HepG2 (cell line): ENCODE measurements around the gene PLXNA3. TPM values are rescaled to one million over a fixed set of nuclear protein-coding genes. Genes with fewer than 3 reads are reported as not detected.

ENCODE experiments used
- ADNP ChIP-seq: sonication (generic); formaldehyde crosslinking; IDR thresholded peaks from 2 replicates; pipeline ENCODE4 v1.4.0; 2020; ENCODE audit warnings: missing genetic modification reagents
- DRAP1 ChIP-seq: IDR thresholded peaks from 2 replicates; pipeline ENCODE4 v1.6.1; 2016; ENCODE audit warnings: missing genetic modification reagents, missing compliant biosample characterization
- FOXP1 ChIP-seq, 2 experiments: fragments of 450-650 bp in 1 of 2; IDR thresholded peaks; 2 replicates each; pipeline ENCODE4 v1.6.1; 2017 to 2018; ENCODE audit warnings: antibody characterized with exemption in 1 of 2
- HNF4A ChIP-seq: sonication (generic); formaldehyde crosslinking; IDR thresholded peaks from 2 replicates; pipeline ENCODE4 v1.4.0; 2020; ENCODE audit warnings: missing genetic modification reagents
- KLF13 ChIP-seq: sonication (generic); formaldehyde crosslinking; IDR thresholded peaks from 2 replicates; pipeline ENCODE4 v1.4.0; 2020; ENCODE audit warnings: mild to moderate bottlenecking, missing genetic modification reagents
- KLF6 ChIP-seq: IDR thresholded peaks from 2 replicates; pipeline ENCODE4 v1.8.0; 2016; ENCODE audit warnings: missing biosample characterization, missing genetic modification reagents
- KMT2B ChIP-seq: IDR thresholded peaks from 2 replicates; pipeline ENCODE4 v1.6.1; 2016; ENCODE audit warnings: missing genetic modification reagents, missing compliant biosample characterization
- MATR3 ChIP-seq: sonication (generic); formaldehyde crosslinking; IDR thresholded peaks from 2 replicates; pipeline ENCODE4 v1.4.0; 2020; ENCODE audit warnings: missing genetic modification reagents
- MTF2 ChIP-seq: sonication (generic); formaldehyde crosslinking; IDR thresholded peaks from 2 replicates; pipeline ENCODE4 v1.5.0; 2020; ENCODE audit warnings: missing genetic modification reagents, borderline replicate concordance
- NR2F2 ChIP-seq: IDR thresholded peaks from 2 replicates; pipeline ENCODE4 v1.6.1; 2012; ENCODE audit warnings: low read depth, inconsistent platforms, borderline replicate concordance
- POGK ChIP-seq: sonication (generic); formaldehyde crosslinking; conservative IDR thresholded peaks from 2 replicates; pipeline ENCODE4 v1.8.0; 2022; ENCODE audit warnings: mild to moderate bottlenecking, moderate library complexity, missing genetic modification reagents
- POLR2AphosphoS2 ChIP-seq: IDR thresholded peaks from 2 replicates; pipeline ENCODE4 v1.6.1; 2011; ENCODE audit warnings: low read depth, low read length, improper control_type of control experiment
- POLR2G ChIP-seq: fragments of 200-400 bp; formaldehyde crosslinking; IDR thresholded peaks from 2 replicates; pipeline ENCODE4 v1.6.1; 2018; ENCODE audit warnings: mild to moderate bottlenecking, low read depth, low read length, moderate library complexity
- SNAPC4 ChIP-seq: sonication (generic); formaldehyde crosslinking; IDR thresholded peaks from 2 replicates; pipeline ENCODE4 v1.4.0; 2020; ENCODE audit warnings: mild to moderate bottlenecking, missing genetic modification reagents
- ZNF136 ChIP-seq: sonication (generic); formaldehyde crosslinking; IDR thresholded peaks from 2 replicates; pipeline ENCODE4 v1.8.1; 2022; ENCODE audit warnings: low read depth, mild to moderate bottlenecking, moderate library complexity, missing genetic modification reagents
- ZNF17 ChIP-seq: sonication (generic); formaldehyde crosslinking; IDR thresholded peaks from 2 replicates; pipeline ENCODE4 v1.5.0; 2020; ENCODE audit warnings: mild to moderate bottlenecking, missing genetic modification reagents
- ZNF552 ChIP-seq: sonication (generic); formaldehyde crosslinking; IDR thresholded peaks from 2 replicates; pipeline ENCODE4 v1.9.0; 2022; ENCODE audit warnings: missing genetic modification reagents, mild to moderate bottlenecking, borderline replicate concordance
- ZNF577 ChIP-seq: sonication (generic); formaldehyde crosslinking; IDR thresholded peaks from 2 replicates; pipeline ENCODE4 v1.4.0; 2020; ENCODE audit warnings: mild to moderate bottlenecking, low read depth, missing genetic modification reagents, borderline replicate concordance
- ZSCAN30 ChIP-seq: sonication (generic); formaldehyde crosslinking; IDR thresholded peaks from 2 replicates; pipeline ENCODE4 v1.5.0; 2020; ENCODE audit warnings: mild to moderate bottlenecking, missing genetic modification reagents
- polyA plus RNA-seq, 8 experiments: library from polyadenylated mRNA; depleted of rRNA in 3 of 8; stranded (reverse) in 7 of 8; unstranded in 1 of 8; fragments of >200 nt; fragmentation: Illumina TruSeq in 4 of 8; extraction: Trizol in 4 of 8; gene quantifications; 2 replicates each; pipeline versions ENCODE4 v1.2.1 to v1.2.3, GENCODE V29; 2011 to 2016; ENCODE audit warnings: low read depth in 4 of 8, missing spikeins in 1 of 8, mixed read lengths in 1 of 8; ENCODE audit not compliant: insufficient read depth in 1 of 8
- total RNA-seq, 5 experiments: library from RNA; depleted of rRNA; stranded (reverse); fragments of >200 nt; fragmentation: Illumina TruSeq; extraction: Trizol; gene quantifications; 2 replicates each; pipeline ENCODE4 v1.2.3, GENCODE V29; 2016; ENCODE audit warnings: low read depth in 1 of 5

The PLXNA3 gene
- total and polyA plus RNA-seq, 2 of the 13 experiments (the other 11 are each of a cell fraction or from before 2014, with no cell fraction given): 5.8 to 20.6 TPM

DNA sequence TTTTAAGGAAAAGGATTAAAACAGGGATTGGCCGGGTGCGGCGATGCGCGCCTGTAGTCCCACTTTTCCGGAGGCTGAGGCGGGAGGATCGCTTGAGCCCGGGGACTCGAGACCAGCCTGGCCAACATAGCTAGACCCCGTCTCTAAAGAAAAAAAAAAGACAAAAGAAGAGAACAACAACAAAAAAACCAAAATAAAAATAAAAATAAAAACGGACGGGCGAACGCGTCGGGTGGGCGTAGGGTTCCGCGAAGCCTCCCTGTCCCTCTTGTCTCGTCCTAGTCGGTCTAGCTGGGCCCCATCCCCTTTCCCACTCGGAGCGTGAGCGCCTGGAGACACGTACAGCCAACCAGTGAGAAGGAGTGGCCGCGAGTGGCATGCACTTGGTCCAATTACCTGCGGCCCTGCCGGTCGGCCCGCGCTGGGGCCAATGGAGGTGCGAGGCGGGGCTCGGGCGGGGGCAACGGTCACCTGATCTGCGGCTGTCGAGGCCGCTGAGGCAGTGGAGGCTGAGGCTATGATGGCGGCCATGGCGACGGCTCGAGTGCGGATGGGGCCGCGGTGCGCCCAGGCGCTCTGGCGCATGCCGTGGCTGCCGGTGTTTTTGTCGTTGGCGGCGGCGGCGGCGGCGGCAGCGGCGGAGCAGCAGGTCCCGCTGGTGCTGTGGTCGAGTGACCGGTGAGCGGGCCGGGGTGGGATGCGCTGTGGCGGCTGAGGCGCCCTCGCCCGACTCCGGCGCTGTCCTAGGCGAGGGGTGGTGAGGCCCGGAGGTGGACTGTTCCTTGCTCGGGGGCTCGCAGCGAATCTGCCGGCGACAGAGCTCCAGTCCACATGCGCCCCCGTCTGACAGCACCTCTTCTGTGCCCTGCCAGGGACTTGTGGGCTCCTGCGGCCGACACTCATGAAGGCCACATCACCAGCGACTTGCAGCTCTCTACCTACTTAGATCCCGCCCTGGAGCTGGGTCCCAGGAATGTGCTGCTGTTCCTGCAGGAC, 29.6 kb upstream of the PLXNA3 start, which contains the start of gene ATP6AP1 (continued):
- TF ChIP-seq ZNF136 (CRISPR knock-in tag): no peak
- no peak for TF ChIP-seq MTF2 (CRISPR knock-in tag)
- TF ChIP-seq HNF4A: no peak
- peak; percentile 49; the same call in 1 of the 2 replicates for TF ChIP-seq POGK (CRISPR knock-in tag)
- TF ChIP-seq ZNF17 (CRISPR knock-in tag): no peak
- 0 out of 2 replicates have a peak, but pooled peaks have one; percentile 35 for TF ChIP-seq KMT2B (CRISPR knock-in tag)
- peak; percentile 65 for TF ChIP-seq DRAP1 (CRISPR knock-in tag)
- no peak for TF ChIP-seq POLR2AphosphoS2
- peak; percentile 45; the same call in 1 of the 2 replicates for TF ChIP-seq KLF6 (CRISPR knock-in tag)
- no peak for TF ChIP-seq ZSCAN30 (CRISPR knock-in tag)
- TF ChIP-seq ZNF577 (CRISPR knock-in tag): no peak
- no peak for TF ChIP-seq KLF13 (CRISPR knock-in tag)
- no peak for TF ChIP-seq FOXP1 (IDR thresholded peaks at IDR 0.05)
- no peak for TF ChIP-seq FOXP1 (CRISPR knock-in tag; IDR thresholded peaks at IDR 0.05)
- TF ChIP-seq SNAPC4 (CRISPR knock-in tag): no peak
- TF ChIP-seq ZNF552 (CRISPR knock-in tag): no peak
- TF ChIP-seq ADNP (CRISPR knock-in tag): no peak
- no peak for TF ChIP-seq MATR3 (CRISPR knock-in tag)
- TF ChIP-seq POLR2G: peak; percentile 50; the same call in 1 of the 2 replicates
- no peak for TF ChIP-seq NR2F2
